Body of pancreas (tissue), 4 donors: ENCODE measurements around the gene SLC6A9.

Experiments used
- CTCF ChIP-seq, 7 experiments: fragments of 450-650 bp in 4 of 7; fragments of 200-600 bp in 3 of 7; sonication (generic) in 3 of 7; IDR thresholded peaks; one replicate each; pipeline ENCODE4 v1.5.1; 2016 to 2019; ENCODE audit warnings: antibody characterized with exemption in 7 of 7
- POLR2A ChIP-seq, 3 donors: fragments of 450-650 bp; IDR thresholded peaks; one replicate each; pipeline ENCODE4 v1.6.1; 2016; ENCODE audit warnings: antibody characterized with exemption in 3 of 3, mild to moderate bottlenecking in 2 of 3

GRCh38 chr1:44059212-44059611 lies 27.9 kb upstream of the SLC6A9 start:
- no peak for TF ChIP-seq CTCF (IDR thresholded peaks at IDR 0.05)
- no peak for TF ChIP-seq POLR2A (IDR thresholded peaks at IDR 0.05)
